ENCODE measurements around the gene NME2. TPM values are rescaled to one million over a fixed set of nuclear protein-coding genes. Genes with fewer than 3 reads are reported as not detected.

The NME2 gene
- total and polyA plus RNA-seq, 7 donors, result 334 to 1,336 (median 550) TPM

DNA sequence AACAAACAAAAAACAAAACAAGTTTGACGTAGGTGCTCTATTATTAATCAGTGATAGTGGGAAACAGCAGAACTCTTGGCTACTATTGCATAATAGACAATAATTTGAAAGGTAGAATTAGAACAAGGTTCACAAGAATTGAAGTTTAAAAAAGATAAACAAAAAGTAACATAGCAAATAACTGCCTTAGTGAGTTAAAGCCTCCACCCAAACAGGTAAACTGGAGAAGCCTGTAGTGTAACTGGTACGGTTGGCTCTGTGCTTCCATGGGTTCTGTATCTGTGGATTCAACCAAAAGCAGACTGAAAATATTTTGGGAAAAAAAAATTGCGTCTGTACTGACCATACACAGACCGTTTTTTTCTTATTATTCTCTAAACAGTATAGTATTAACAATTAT, 55.1 kb downstream of the NME2 start:
- 84 to 92% (median 89%) methylated on average over 4 of the region's 4 CpGs for WGBS, 3 donors
- peaks cover 3 to 85% of the 10 kb centered on the region in 2 donors for H3K36me3 ChIP-seq (ENCODE audit: insufficient read depth in 1 of 2, low read depth in 1 of 2)
- H3K27ac ChIP-seq, result no peak overlapping the region
- no peaks in the 10 kb centered on the region for H3K9me3 ChIP-seq
- TF ChIP-seq CTCF (IDR thresholded peaks at IDR 0.05), result no peak
- no peaks in the 10 kb centered on the region for H3K4me1 ChIP-seq
- ATAC-seq, result no peak
- no peaks in the 10 kb centered on the region for H3K27me3 ChIP-seq (ENCODE audit: insufficient read depth in 3 of 3, low read length in 2 of 3)
- no peak for DNase-seq
- intact Hi-C loops (cut with DNase I), result no loop called here
- H3K4me3 ChIP-seq, result no peak overlapping the region

Other genes starting within 250 kb of the NME2 start
- 100 to 1,000 TPM in 3 of 4 donors, 10 to 100 TPM in 1; 82.1 to 133 (median 121) TPM for gene SPAG9, start 45.5 kb upstream of the NME2 start, total RNA-seq
- 10 to 100 TPM; 34.8 to 92.1 (median 54.1) TPM for gene SPAG9, start 45.5 kb upstream of the NME2 start, polyA plus RNA-seq
- 10 to 100 TPM; 29.3 to 75.0 (median 50.9) TPM for gene NME1, start 12.9 kb upstream of the NME2 start, total RNA-seq
- gene NME1, start 12.9 kb upstream of the NME2 start, polyA plus RNA-seq, result 100 to 1,000 TPM in 1 of 3 donors, 10 to 100 TPM in 2; 55.8 to 328 (median 71.1) TPM
- gene MBTD1, start 93.6 kb downstream of the NME2 start, total RNA-seq, result 1 to 10 TPM; 5.1 to 6.6 (median 5.7) TPM
- 1 to 10 TPM; 2.7 to 7.2 (median 3.0) TPM for gene MBTD1, start 93.6 kb downstream of the NME2 start, polyA plus RNA-seq
- gene UTP18, start 94.1 kb downstream of the NME2 start, total RNA-seq, result 10 to 100 TPM; 13.1 to 24.6 (median 20.2) TPM
- gene UTP18, start 94.1 kb downstream of the NME2 start, polyA plus RNA-seq, result 10 to 100 TPM; 22.3 to 32.5 (median 27.1) TPM